Tibial nerve (tissue), 4 donors: ENCODE measurements around the gene SRGAP3. TPM values are rescaled to one million over a fixed set of nuclear protein-coding genes. Genes with fewer than 3 reads are reported as not detected.

Experiments
- DNase-seq, 2 donors: peaks; one replicate each; pipeline ENCODE4 v3.0.0-alpha.2; 2019; ENCODE audit warnings: low spot score in 2 of 2
- H3K27ac ChIP-seq, 4 donors: fragments of 200-600 bp; sonication (generic) in 3 of 4; one replicate each; pipeline ENCODE4 v1.5.1; 2017 to 2019; ENCODE audit warnings: mild to moderate bottlenecking in 1 of 4
- H3K27me3 ChIP-seq, 2 donors: fragments of 200-600 bp; sonication (generic) in 1 of 2; one replicate each; pipeline versions ENCODE4 v1.5.1 to v1.6.0; 2017 to 2019
- H3K36me3 ChIP-seq, 3 donors: fragments of 200-600 bp; sonication (generic); one replicate each; pipeline ENCODE4 v1.5.1; 2018 to 2019
- H3K4me1 ChIP-seq, 4 donors: fragments of 200-600 bp; sonication (generic) in 3 of 4; one replicate each; pipeline ENCODE4 v1.5.1; 2017 to 2019
- H3K4me3 ChIP-seq, 4 donors: fragments of 200-600 bp; sonication (generic) in 3 of 4; one replicate each; pipeline ENCODE4 v1.5.1; 2017 to 2019; ENCODE audit warnings: mild to moderate bottlenecking in 1 of 4, moderate library complexity in 1 of 4
- H3K9me3 ChIP-seq, 4 donors: fragments of 200-600 bp; sonication (generic) in 3 of 4; one replicate each; pipeline ENCODE4 v1.5.1; 2017 to 2019
- EP300 ChIP-seq, 2 donors: sonication (generic); formaldehyde crosslinking; IDR thresholded peaks; one replicate each; pipeline ENCODE4 v1.6.1; 2017; ENCODE audit warnings: antibody characterized with exemption in 2 of 2, mild to moderate bottlenecking in 1 of 2
- POLR2A ChIP-seq, 2 donors: fragments of 450-650 bp; IDR thresholded peaks; one replicate each; pipeline ENCODE4 v1.6.1; 2017; ENCODE audit warnings: antibody characterized with exemption in 2 of 2, mild to moderate bottlenecking in 2 of 2, moderate library complexity in 2 of 2
- WGBS, 2 donors: methylation state at CpG; one replicate each; pipeline ENCODE4 v1.1.5; 2018; 5-methylcytosine and 5-hydroxymethylcytosine counted together
- total RNA-seq, 4 donors: library from RNA; depleted of rRNA; stranded (reverse); fragments of >200 nt; gene quantifications; one replicate each; pipeline ENCODE4 v1.1.0, GENCODE V29; 2016
- TF ChIP-seq, protein P1 (sequence below), 5 experiments: fragments of 200-600 bp in 3 of 5; fragments of 450-650 bp in 2 of 5; sonication (generic) in 3 of 5; IDR thresholded peaks; one replicate each; pipeline ENCODE4 v1.5.1; 2016 to 2019; ENCODE audit warnings: antibody characterized with exemption in 5 of 5, mild to moderate bottlenecking in 3 of 5, moderate library complexity in 2 of 5

SRGAP3 gene
- total RNA-seq, 4 donors from 2014 or later, result 11.7 to 18.0 (median 15.1) TPM

DNA sequence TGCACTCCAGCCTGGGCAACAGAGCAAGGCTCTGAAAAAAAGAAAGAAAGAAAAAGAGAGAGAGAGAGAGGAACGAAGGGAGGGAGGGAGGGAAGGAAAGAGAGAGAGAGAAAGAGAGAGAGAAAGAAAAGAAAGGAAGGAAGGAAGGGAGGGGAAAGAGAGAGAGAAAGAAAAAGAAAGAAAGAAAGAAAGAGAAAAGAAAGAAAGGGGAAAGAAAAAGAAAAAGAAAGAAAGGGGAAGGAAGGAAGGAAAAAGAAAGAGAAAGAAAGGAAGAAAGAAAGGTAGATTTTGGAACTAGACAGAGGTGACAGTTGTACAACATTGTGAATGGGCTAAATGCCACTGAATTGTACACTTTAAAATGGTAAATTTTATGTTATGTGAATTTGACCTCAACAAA lies 5.3 kb upstream of the SRGAP3 start:
- TF ChIP-seq POLR2A (IDR thresholded peaks at IDR 0.05), result no peak
- TF ChIP-seq EP300 (IDR thresholded peaks at IDR 0.05), result no peak
- H3K4me3 ChIP-seq, result no peak overlapping the region
- peaks cover 0 to 8% (median 0%) of the 10 kb centered on the region in 4 donors for H3K9me3 ChIP-seq
- H3K36me3 ChIP-seq, result peaks cover 0 to 5% (median 0%) of the 10 kb centered on the region in 3 donors
- 69 to 81% methylated on average over 1 of the region's 1 CpG for WGBS, 2 donors
- DNase-seq, result no peak
- H3K27ac ChIP-seq, result no peak overlapping the region
- no peaks in the 10 kb centered on the region for H3K27me3 ChIP-seq
- H3K4me1 ChIP-seq, result peaks cover 0 to 9% (median 1%) of the 10 kb centered on the region in 4 donors

DNA sequence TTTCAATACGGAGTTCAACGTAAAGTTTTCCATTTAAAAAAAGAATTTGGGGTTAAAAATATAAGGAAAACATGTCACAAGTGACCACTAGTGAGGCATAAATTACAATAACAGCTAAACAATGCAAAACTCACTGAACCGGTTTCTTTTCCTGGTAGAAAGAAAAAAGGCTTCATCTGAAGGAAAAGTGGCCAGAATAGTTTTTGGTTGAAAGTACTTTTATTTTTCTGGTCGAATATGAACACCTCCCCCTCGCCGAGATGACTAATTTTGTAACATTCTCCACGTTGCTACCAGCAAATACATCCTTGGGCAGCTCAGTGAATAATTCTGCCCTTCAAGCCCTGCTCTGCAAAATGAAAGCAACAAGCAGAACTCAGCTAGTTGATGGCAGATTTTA lies 3.9 kb upstream of the SRGAP3 start:
- no peak for DNase-seq
- Histone ChIP-seq H3K36me3 (peaks cover 0 to 4% (median 0%) of the 10 kb centered on the region in 3 donors), H3K4me3 (no peak overlapping the region), H3K4me1 (peaks cover 0 to 18% (median 5%) of the 10 kb centered on the region in 4 donors), H3K9me3 (peaks cover 0 to 8% (median 0%) of the 10 kb centered on the region in 4 donors), H3K27me3 (no peaks in the 10 kb centered on the region), H3K27ac (no peak overlapping the region)
- TF ChIP-seq POLR2A (IDR thresholded peaks at IDR 0.05) (no peak), EP300 (IDR thresholded peaks at IDR 0.05) (no peak)
- TF ChIP-seq, protein P1, sequence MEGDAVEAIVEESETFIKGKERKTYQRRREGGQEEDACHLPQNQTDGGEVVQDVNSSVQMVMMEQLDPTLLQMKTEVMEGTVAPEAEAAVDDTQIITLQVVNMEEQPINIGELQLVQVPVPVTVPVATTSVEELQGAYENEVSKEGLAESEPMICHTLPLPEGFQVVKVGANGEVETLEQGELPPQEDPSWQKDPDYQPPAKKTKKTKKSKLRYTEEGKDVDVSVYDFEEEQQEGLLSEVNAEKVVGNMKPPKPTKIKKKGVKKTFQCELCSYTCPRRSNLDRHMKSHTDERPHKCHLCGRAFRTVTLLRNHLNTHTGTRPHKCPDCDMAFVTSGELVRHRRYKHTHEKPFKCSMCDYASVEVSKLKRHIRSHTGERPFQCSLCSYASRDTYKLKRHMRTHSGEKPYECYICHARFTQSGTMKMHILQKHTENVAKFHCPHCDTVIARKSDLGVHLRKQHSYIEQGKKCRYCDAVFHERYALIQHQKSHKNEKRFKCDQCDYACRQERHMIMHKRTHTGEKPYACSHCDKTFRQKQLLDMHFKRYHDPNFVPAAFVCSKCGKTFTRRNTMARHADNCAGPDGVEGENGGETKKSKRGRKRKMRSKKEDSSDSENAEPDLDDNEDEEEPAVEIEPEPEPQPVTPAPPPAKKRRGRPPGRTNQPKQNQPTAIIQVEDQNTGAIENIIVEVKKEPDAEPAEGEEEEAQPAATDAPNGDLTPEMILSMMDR (IDR thresholded peaks at IDR 0.05), result no peak
- WGBS, 2 donors, result 66 to 69% methylated on average over 7 of the region's 7 CpGs

- no peak for TF ChIP-seq POLR2A (IDR thresholded peaks at IDR 0.05)
- TF ChIP-seq, protein P1 (IDR thresholded peaks at IDR 0.05), result no peak
- no peak for TF ChIP-seq EP300 (IDR thresholded peaks at IDR 0.05)
- Histone ChIP-seq H3K9me3 (no peaks in the 10 kb centered on the region), H3K36me3 (no peaks in the 10 kb centered on the region), H3K27ac (no peak overlapping the region), H3K27me3 (no peaks in the 10 kb centered on the region), H3K4me3 (no peak overlapping the region), H3K4me1 (peaks cover 0 to 30% (median 11%) of the 10 kb centered on the region in 4 donors)
- no peak for DNase-seq
- WGBS, 2 donors, result 81 to 84% methylated on average over 10 of the region's 10 CpGs
Observed at GRCh38 chr3:9251055-9251786, 1.8 kb upstream of the SRGAP3 start.

DNA sequence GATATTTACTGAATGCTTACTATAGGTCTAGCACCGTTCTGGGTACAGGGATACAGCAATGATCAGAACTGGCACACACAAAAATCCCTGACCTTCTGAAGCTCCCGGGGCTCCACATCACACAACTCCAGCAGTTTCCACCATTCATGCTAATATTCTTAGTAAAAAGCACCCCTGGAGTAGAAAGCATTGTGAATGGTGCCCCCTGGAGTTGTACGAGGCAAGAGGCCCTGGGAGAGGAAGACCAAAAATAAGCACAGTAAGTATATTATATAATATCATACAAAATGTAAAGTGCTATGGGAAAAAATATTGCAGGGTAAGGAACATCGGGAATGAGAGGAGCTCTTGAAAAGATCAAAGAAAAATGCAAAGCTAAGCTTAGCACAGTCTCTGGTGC lies 790 bp upstream of the SRGAP3 start:
- DNase-seq, result no peak
- TF ChIP-seq EP300 (IDR thresholded peaks at IDR 0.05) (no peak), POLR2A (IDR thresholded peaks at IDR 0.05) (no peak)
- TF ChIP-seq, protein P1 (IDR thresholded peaks at IDR 0.05), result no peak
- peak overlapping the region in 1 of 4 donors; percentile 60 for H3K4me3 ChIP-seq
- H3K27me3 ChIP-seq, result no peaks in the 10 kb centered on the region
- H3K27ac ChIP-seq, result peak overlapping the region; percentile 15 to 79 (median 48)
- WGBS, 2 donors, result 23 to 38% methylated on average over 4 of the region's 4 CpGs
- no peaks in the 10 kb centered on the region for H3K36me3 ChIP-seq
- H3K9me3 ChIP-seq, result no peaks in the 10 kb centered on the region
- peaks cover 0 to 30% (median 11%) of the 10 kb centered on the region in 4 donors for H3K4me1 ChIP-seq

DNA sequence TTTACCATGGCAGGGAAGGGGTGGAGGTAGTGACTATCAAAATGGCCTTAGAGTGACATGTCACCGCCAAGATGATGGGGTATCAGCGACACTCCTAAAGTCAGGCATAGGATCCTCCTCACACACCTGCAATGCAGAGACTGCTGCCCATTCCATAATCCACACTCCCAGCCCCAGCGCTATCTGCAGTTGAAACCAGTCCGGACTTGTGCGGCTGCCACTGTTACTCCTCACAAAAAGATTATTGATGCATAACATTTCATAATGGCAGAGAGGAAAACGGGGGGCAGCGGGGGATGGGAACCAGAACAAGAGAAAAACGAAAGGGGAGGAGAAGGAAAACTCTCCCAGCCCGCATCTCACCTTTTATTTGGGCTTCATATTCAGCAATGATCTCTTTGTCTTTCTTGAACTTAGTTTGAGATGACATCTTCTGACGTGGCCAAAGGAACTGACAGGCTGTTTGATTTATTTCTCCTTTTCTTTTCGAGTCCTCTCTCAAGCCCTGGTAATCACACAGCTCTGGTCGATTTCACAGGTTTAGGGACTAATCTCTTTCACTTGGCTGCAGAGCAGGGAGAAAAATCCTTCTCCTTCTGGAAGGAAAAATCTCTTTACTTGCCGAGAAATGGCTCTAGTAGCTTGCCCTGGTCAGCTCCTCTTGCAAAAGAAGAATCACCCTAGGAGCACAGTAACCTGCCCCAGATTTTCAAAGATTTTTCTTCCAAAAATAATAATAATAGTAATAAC lies 749 bp downstream of the SRGAP3 start:
- Histone ChIP-seq H3K27me3 (no peaks in the 10 kb centered on the region), H3K4me3 (peak overlapping the region; percentile 35 to 64 (median 56)), H3K27ac (peak overlapping the region in 2 of 4 donors; percentile 53 to 79), H3K9me3 (no peaks in the 10 kb centered on the region), H3K4me1 (peaks cover 0 to 30% (median 11%) of the 10 kb centered on the region in 4 donors), H3K36me3 (no peaks in the 10 kb centered on the region)
- DNase-seq, result no peak
- WGBS, 2 donors, result 15% methylated on average over 13 of the region's 13 CpGs
- TF ChIP-seq EP300 (IDR thresholded peaks at IDR 0.05) (no peak), POLR2A (IDR thresholded peaks at IDR 0.05) (no peak)
- TF ChIP-seq, protein P1 (IDR thresholded peaks at IDR 0.05), result no peak
